Measurements from ENCODE around the gene SDR42E2.

DNA sequence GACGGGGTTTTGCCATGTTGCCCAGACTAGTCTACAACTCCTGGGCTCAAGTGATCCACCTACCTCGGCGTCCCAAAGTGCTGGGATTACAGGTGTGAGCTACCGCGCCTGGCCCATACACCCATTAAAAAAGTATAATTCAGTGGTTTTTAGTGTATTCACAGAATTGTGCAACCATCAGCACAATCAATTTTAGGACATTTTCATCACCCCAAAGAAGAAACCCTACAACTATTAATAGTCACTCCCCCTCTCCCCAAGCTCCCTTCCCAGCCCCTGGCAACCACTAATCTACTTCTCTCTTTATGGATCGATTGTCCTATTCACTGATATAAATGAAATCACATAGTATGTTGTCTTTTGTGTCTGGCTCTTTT is 39.9 kb downstream of the SDR42E2 start:
- TF ChIP-seq EHF (CRISPR knock-in tag; IDR thresholded peaks at IDR 0.05) (no peak), EP300 (IDR thresholded peaks at IDR 0.05) (no peak), E2F6 (IDR thresholded peaks at IDR 0.05; ENCODE audit: borderline replicate concordance, low read depth) (no peak), MAZ (IDR thresholded peaks at IDR 0.05; ENCODE audit: borderline replicate concordance, low read depth, low read length) (no peak), REST (IDR thresholded peaks at IDR 0.05) (no peak), RNF2 (IDR thresholded peaks at IDR 0.05; ENCODE audit: borderline replicate concordance, low read depth) (no peak), POLR2A (IDR thresholded peaks at IDR 0.05; ENCODE audit: low read length) (no peak), CHD2 (IDR thresholded peaks at IDR 0.05; ENCODE audit: low read length, partially characterized antibody) (no peak), CHD4 (IDR thresholded peaks at IDR 0.05; ENCODE audit: borderline replicate concordance) (no peak)
- TF ChIP-seq, protein P1, sequence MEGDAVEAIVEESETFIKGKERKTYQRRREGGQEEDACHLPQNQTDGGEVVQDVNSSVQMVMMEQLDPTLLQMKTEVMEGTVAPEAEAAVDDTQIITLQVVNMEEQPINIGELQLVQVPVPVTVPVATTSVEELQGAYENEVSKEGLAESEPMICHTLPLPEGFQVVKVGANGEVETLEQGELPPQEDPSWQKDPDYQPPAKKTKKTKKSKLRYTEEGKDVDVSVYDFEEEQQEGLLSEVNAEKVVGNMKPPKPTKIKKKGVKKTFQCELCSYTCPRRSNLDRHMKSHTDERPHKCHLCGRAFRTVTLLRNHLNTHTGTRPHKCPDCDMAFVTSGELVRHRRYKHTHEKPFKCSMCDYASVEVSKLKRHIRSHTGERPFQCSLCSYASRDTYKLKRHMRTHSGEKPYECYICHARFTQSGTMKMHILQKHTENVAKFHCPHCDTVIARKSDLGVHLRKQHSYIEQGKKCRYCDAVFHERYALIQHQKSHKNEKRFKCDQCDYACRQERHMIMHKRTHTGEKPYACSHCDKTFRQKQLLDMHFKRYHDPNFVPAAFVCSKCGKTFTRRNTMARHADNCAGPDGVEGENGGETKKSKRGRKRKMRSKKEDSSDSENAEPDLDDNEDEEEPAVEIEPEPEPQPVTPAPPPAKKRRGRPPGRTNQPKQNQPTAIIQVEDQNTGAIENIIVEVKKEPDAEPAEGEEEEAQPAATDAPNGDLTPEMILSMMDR (IDR thresholded peaks at IDR 0.05): no peak

All from A549 (cell line).